ENCODE results near the gene TRMT2A.

- TF ChIP-seq CTCF (IDR thresholded peaks at IDR 0.05) = no peak
- TF ChIP-seq EZH2 (IDR thresholded peaks at IDR 0.05) = no peak
- no peak for TF ChIP-seq EZH2phosphoT487 (IDR thresholded peaks at IDR 0.05)
These were observed 43.0 kb upstream of the TRMT2A start for GRCh38 chr22:20160041-20160440.
